Esophagus (tissue), 2 donors: ENCODE measurements around the gene ADAMTSL2. TPM values are rescaled to one million over a fixed set of nuclear protein-coding genes. Genes with fewer than 3 reads are reported as not detected.

Source experiments
- H3K27ac ChIP-seq, 2 donors: one replicate each; pipeline ENCODE4 v1.5.1; 2013; ENCODE audit warnings: low read depth in 2 of 2, mild to moderate bottlenecking in 2 of 2, inconsistent platforms in 1 of 2, low read length in 1 of 2, moderate library complexity in 1 of 2
- H3K27me3 ChIP-seq, 2 donors: one replicate each; pipeline ENCODE4 v1.6.1; 2013; ENCODE audit warnings: low read length in 2 of 2, control low read depth in 1 of 2, mild to moderate bottlenecking in 1 of 2; ENCODE audit not compliant: insufficient read depth in 2 of 2, control insufficient read depth in 1 of 2
- H3K36me3 ChIP-seq, 2 donors: one replicate each; pipeline ENCODE4 v1.6.1; 2013; ENCODE audit warnings: low read length in 1 of 2; ENCODE audit not compliant: control insufficient read depth in 2 of 2, insufficient read depth in 2 of 2
- H3K4me1 ChIP-seq, 2 donors: one replicate each; pipeline ENCODE4 v1.6.1; 2013; ENCODE audit warnings: low read length in 1 of 2; ENCODE audit not compliant: control insufficient read depth in 2 of 2, insufficient read depth in 2 of 2
- H3K4me3 ChIP-seq, 2 donors: one replicate each; pipeline ENCODE4 v1.5.1; 2013; ENCODE audit warnings: low read length in 2 of 2, mild to moderate bottlenecking in 2 of 2, low read depth in 1 of 2, moderate library complexity in 1 of 2
- H3K9me3 ChIP-seq, 2 donors: one replicate each; pipeline ENCODE4 v1.6.1; 2013; ENCODE audit warnings: mild to moderate bottlenecking in 2 of 2, low read depth in 1 of 2, low read length in 1 of 2, moderate library complexity in 1 of 2; ENCODE audit not compliant: control insufficient read depth in 2 of 2, insufficient read depth in 1 of 2
- WGBS, 2 donors: extraction: QIAGEN DNeasy Blood & Tissue Kit; methylation state at CpG; one replicate each; pipeline ENCODE4 v1.1.7; 2013; 5-methylcytosine and 5-hydroxymethylcytosine counted together
- polyA plus RNA-seq, 2 donors: library from polyadenylated mRNA; stranded (reverse); fragments of 200-250 nt; gene quantifications; one replicate each; pipeline ENCODE4 v1.2.3, GENCODE V29; 2013
- donor health status: healthy with polysubstance abuse.
- donor health status: Bipolar disorder and iron deficiency.

The ADAMTSL2 gene
- polyA plus RNA-seq, 2 donors: 0.60 to 1.0 TPM

DNA sequence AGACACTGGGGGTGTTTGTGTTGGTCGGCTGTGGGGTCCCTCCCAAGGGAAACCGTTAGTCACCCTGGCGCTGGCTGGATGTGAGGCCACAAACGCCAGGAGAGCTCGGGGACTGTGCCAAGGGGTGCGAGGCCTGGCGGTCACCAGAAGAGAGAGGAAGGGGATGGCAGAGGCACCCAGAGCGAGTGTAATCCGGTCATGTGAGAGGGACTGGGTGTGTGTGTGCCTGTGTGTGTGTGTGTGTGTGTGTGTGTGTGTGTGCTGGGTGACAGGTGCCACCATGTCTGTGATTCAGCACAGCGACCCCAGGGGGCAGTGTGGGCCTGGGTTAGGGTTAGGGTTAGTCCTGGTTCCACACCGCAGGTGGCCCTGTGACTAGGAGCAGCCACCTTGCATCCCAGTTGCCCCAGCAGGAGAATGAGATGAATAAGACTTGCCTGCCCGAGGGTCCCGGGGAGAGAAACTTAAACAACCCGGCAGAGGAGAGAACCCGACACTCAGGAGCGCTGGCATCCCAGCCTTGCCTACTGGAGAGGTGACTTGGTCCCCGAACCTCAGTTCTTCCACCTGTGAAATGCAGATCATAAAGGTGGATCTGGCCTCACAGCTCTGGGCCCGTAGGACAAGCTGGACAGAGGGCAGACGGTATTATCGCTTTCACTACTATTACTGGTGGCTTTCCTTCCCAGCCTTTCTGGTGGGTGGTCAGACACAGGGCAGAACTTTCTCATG lies 1.4 kb upstream of the ADAMTSL2 start:
- H3K27ac ChIP-seq: no peak overlapping the region
- no peak overlapping the region for H3K4me3 ChIP-seq
- H3K36me3 ChIP-seq: no peaks in the 10 kb centered on the region
- H3K4me1 ChIP-seq: peaks cover 2 to 4% of the 10 kb centered on the region in 2 donors
- WGBS, 2 donors: 50 to 61% methylated on average over 20 of the region's 20 CpGs
- H3K9me3 ChIP-seq: no peaks in the 10 kb centered on the region
- H3K27me3 ChIP-seq: no peaks in the 10 kb centered on the region

GRCh38 chr9:133533857-133534256 lies 647 bp upstream of the ADAMTSL2 start:
- WGBS, 2 donors: 40 to 51% methylated on average over 8 to 9 of the region's 9 CpGs
- no peak overlapping the region for H3K27ac ChIP-seq

DNA sequence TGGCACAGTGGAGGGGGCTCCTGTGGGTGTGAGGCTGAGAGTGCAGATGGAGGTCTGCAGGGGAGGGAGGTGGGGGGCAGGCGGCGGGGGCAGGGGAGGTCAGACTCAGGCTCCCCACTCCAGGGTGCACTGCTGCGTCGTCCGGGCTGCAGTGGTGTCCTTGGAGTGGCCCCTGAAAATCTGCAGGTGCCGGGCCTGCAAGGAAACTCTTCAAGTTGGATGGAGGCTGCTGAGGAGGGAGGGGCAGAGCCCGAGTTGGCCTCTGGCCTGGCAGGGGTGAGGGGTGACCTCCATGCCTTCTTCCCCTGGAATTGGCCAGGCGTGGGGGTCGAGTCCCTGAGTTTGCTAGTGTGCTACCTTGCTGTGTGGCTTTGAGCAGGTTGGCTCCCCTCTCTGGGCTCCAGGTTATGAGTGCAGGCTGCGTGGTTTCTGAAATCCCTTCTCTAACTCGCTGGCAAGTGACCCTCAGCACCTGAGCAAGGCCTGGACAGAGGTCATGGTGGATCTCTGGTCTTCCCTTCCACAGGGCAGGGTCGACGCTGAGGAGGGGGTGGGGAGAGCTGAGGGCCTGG lies 888 bp downstream of the ADAMTSL2 start:
- no peak overlapping the region for H3K4me3 ChIP-seq
- WGBS, 2 donors: 53 to 55% methylated on average over 11 to 13 of the region's 13 CpGs

More at GRCh38 chr9:133533857-133534256, 647 bp upstream of the ADAMTSL2 start:
- Histone ChIP-seq H3K9me3 (no peaks in the 10 kb centered on the region), H3K4me1 (peaks cover 2 to 8% of the 10 kb centered on the region in 2 donors), H3K27me3 (no peaks in the 10 kb centered on the region), H3K36me3 (no peaks in the 10 kb centered on the region), H3K4me3 (no peak overlapping the region)

GRCh38 chr9:133536080-133536479 lies 1.6 kb downstream of the ADAMTSL2 start:
- 78 to 86% methylated on average over 11 of the region's 11 CpGs for WGBS, 2 donors
- H3K4me1 ChIP-seq: peaks cover 2 to 7% of the 10 kb centered on the region in 2 donors
- no peaks in the 10 kb centered on the region for H3K36me3 ChIP-seq
- no peak overlapping the region for H3K27ac ChIP-seq
- H3K4me3 ChIP-seq: no peak overlapping the region
- H3K9me3 ChIP-seq: no peaks in the 10 kb centered on the region
- no peaks in the 10 kb centered on the region for H3K27me3 ChIP-seq

More for the DNA sequence above, 888 bp downstream of the ADAMTSL2 start:
- Histone ChIP-seq H3K4me1 (peaks cover 2 to 7% of the 10 kb centered on the region in 2 donors), H3K27me3 (no peaks in the 10 kb centered on the region), H3K9me3 (no peaks in the 10 kb centered on the region), H3K36me3 (no peaks in the 10 kb centered on the region), H3K27ac (no peak overlapping the region)

DNA sequence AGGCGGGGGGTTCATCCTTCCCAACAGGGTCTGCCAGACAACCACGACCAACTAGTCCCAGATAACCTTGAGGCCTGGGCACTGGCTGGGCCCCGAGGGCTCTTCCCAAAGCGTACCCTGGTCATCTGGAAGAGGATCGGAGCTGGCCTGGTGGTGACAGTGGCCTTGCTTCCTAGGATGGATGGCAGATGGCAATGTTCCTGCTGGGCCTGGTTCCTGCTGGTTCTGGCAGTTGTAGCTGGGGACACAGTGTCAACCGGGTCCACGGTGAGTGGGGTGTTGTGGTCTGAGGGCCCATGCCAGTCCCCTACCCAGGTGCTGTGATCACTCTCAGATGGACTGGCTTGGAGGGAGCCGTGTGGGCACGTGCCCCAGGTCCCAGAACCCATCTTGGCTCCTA lies 2.0 kb downstream of the ADAMTSL2 start:
- Histone ChIP-seq H3K27me3 (no peaks in the 10 kb centered on the region), H3K4me1 (peaks cover 2 to 7% of the 10 kb centered on the region in 2 donors), H3K36me3 (no peaks in the 10 kb centered on the region), H3K27ac (no peak overlapping the region), H3K9me3 (no peaks in the 10 kb centered on the region), H3K4me3 (no peak overlapping the region)
- WGBS, 2 donors: 91% methylated on average over 9 of the region's 9 CpGs

- Histone ChIP-seq H3K4me3 (no peak overlapping the region), H3K27me3 (no peaks in the 10 kb centered on the region), H3K27ac (no peak overlapping the region), H3K4me1 (peaks cover 2 to 7% of the 10 kb centered on the region in 2 donors), H3K9me3 (no peaks in the 10 kb centered on the region), H3K36me3 (no peaks in the 10 kb centered on the region)
- WGBS, 2 donors: 88 to 90% methylated on average over 10 to 16 of the region's 16 CpGs
These were observed 2.8 kb downstream of the ADAMTSL2 start for GRCh38 chr9:133537257-133537656.

GRCh38 chr9:133538176-133538575 lies 3.7 kb downstream of the ADAMTSL2 start:
- peaks cover 2 to 7% of the 10 kb centered on the region in 2 donors for H3K4me1 ChIP-seq
- no peak overlapping the region for H3K4me3 ChIP-seq
- no peak overlapping the region for H3K27ac ChIP-seq
- H3K9me3 ChIP-seq: no peaks in the 10 kb centered on the region
- H3K36me3 ChIP-seq: no peaks in the 10 kb centered on the region
- WGBS, 2 donors: 58 to 76% methylated on average over 14 of the region's 14 CpGs
- H3K27me3 ChIP-seq: no peaks in the 10 kb centered on the region

- Histone ChIP-seq H3K4me3 (no peak overlapping the region), H3K27ac (no peak overlapping the region), H3K27me3 (no peaks in the 10 kb centered on the region), H3K36me3 (no peaks in the 10 kb centered on the region), H3K9me3 (no peaks in the 10 kb centered on the region), H3K4me1 (peaks cover 2 to 7% of the 10 kb centered on the region in 2 donors)
- 45 to 56% methylated on average over 40 to 47 of the region's 47 CpGs for WGBS, 2 donors
These were observed 4.6 kb downstream of the ADAMTSL2 start for GRCh38 chr9:133538851-133539833.

GRCh38 chr9:133539991-133540697 lies 5.6 kb downstream of the ADAMTSL2 start:
- Histone ChIP-seq H3K36me3 (no peaks in the 10 kb centered on the region), H3K4me1 (peaks cover 2 to 10% of the 10 kb centered on the region in 2 donors), H3K9me3 (no peaks in the 10 kb centered on the region), H3K27ac (no peak overlapping the region), H3K27me3 (no peaks in the 10 kb centered on the region), H3K4me3 (no peak overlapping the region)
- WGBS, 2 donors: 72% methylated on average over 22 of the region's 22 CpGs
